T-helper 2 cell treated with Interferon-gamma antibody and Interleukin-4, amounts not matched to agents 100 ng/mL and 5 ng/mL, for 36 hours (primary cell): ENCODE data around the gene MLC1. TPM values are rescaled to one million over a fixed set of nuclear protein-coding genes. Genes with fewer than 3 reads are reported as not detected.

ENCODE experiments used
- intact Hi-C: fragments of 100-400 bp; cut with micrococcal nuclease; formaldehyde crosslinking; loops from one replicate; pipeline ENCODE4 v1.15.1; 2023
- total RNA-seq: library from RNA; stranded (reverse); gene quantifications from 2 replicates; pipeline ENCODE4 v1.2.3, GENCODE V29; 2022

The MLC1 gene
- 0.32 and 0.55 TPM in 2 replicates for total RNA-seq

GRCh38 chr22:50085211-50085972 is at the start of gene MLC1:
TSS of gene MLC1 (minus strand) at chr22:50085426. CDS start at chr22:50084902, 524 bp downstream.
- intact Hi-C loops, result no loop called here

GRCh38 chr22:50134481-50134880 is 49.3 kb upstream of the MLC1 start:
- intact Hi-C loops, result no loop called here

- intact Hi-C loops, result no loop called here
These were observed 46.7 kb upstream of the MLC1 start for GRCh38 chr22:50131894-50132293.

- intact Hi-C loops, result no loop called here
These were observed 44.0 kb upstream of the MLC1 start for GRCh38 chr22:50129121-50129736.

GRCh38 chr22:50125029-50125428 is 39.8 kb upstream of the MLC1 start:
- intact Hi-C loops, result no loop called here

GRCh38 chr22:50123119-50123518 is 37.9 kb upstream of the MLC1 start:
- intact Hi-C loops, result no loop called here

GRCh38 chr22:50121202-50121740 is 36.0 kb upstream of the MLC1 start:
- intact Hi-C loops, result no loop called here

GRCh38 chr22:50119768-50120251 is 34.6 kb upstream of the MLC1 start:
- intact Hi-C loops, result no loop called here

- intact Hi-C loops, result no loop called here
These were observed 34.0 kb upstream of the MLC1 start for GRCh38 chr22:50119169-50119767.

GRCh38 chr22:50118557-50119168 is 33.4 kb upstream of the MLC1 start:
- intact Hi-C loops, result no loop called here

GRCh38 chr22:50118129-50118528 is 32.9 kb upstream of the MLC1 start:
- intact Hi-C loops, result no loop called here

- intact Hi-C loops, result no loop called here
These were observed 32.0 kb upstream of the MLC1 start for GRCh38 chr22:50117168-50117762.

- intact Hi-C loops, result no loop called here
These were observed 30.5 kb upstream of the MLC1 start for GRCh38 chr22:50115693-50116092.

GRCh38 chr22:50114221-50115021 is 29.2 kb upstream of the MLC1 start:
- intact Hi-C loops, result no loop called here

- intact Hi-C loops, result no loop called here
These were observed 27.2 kb upstream of the MLC1 start for GRCh38 chr22:50112151-50113118.

GRCh38 chr22:50111056-50111455 is 25.8 kb upstream of the MLC1 start:
- intact Hi-C loops, result no loop called here

- intact Hi-C loops, result no loop called here
These were observed 22.3 kb upstream of the MLC1 start for GRCh38 chr22:50107529-50107928.

- intact Hi-C loops, result no loop called here
These were observed 20.2 kb upstream of the MLC1 start for GRCh38 chr22:50105208-50106100.
